Activated naive CD8-positive, alpha-beta T cell treated with anti-CD3 and anti-CD28 coated beads for 36 hours (primary cell): ENCODE data around the gene LGALS7. TPM values are rescaled to one million over a fixed set of nuclear protein-coding genes. Genes with fewer than 3 reads are reported as not detected.
A peak's percentile ranks its signal among the peaks of the same experiment; 100 is the strongest.

ENCODE experiments used
- DNase-seq: peaks from one replicate; pipeline ENCODE4 v3.0.0; 2021
- H3K27ac Mint-ChIP-seq: one replicate; pipeline ENCODE4 v1.8.0; 2022; ENCODE audit warnings: mild to moderate bottlenecking, moderate library complexity, mixed read lengths
- H3K27me3 Mint-ChIP-seq: one replicate; pipeline ENCODE4 v1.8.0; 2022; ENCODE audit warnings: mild to moderate bottlenecking, mixed read lengths
- H3K36me3 Mint-ChIP-seq: one replicate; pipeline ENCODE4 v1.8.0; 2021; ENCODE audit warnings: mild to moderate bottlenecking, mixed read lengths
- H3K4me1 Mint-ChIP-seq: one replicate; pipeline ENCODE4 v1.8.0; 2021; ENCODE audit warnings: mixed read lengths
- H3K4me3 Mint-ChIP-seq: one replicate; pipeline ENCODE4 v1.8.0; 2022; ENCODE audit warnings: mild to moderate bottlenecking, moderate library complexity, mixed read lengths
- H3K9me3 Mint-ChIP-seq: one replicate; pipeline ENCODE4 v1.8.0; 2022; ENCODE audit warnings: mixed read lengths
- total RNA-seq, 2 experiments: library from RNA; stranded (reverse); gene quantifications; one replicate each; pipeline ENCODE4 v1.2.3, GENCODE V29; 2021

The LGALS7 gene
- total RNA-seq, 2 experiments from 2014 or later, result not detected

DNA sequence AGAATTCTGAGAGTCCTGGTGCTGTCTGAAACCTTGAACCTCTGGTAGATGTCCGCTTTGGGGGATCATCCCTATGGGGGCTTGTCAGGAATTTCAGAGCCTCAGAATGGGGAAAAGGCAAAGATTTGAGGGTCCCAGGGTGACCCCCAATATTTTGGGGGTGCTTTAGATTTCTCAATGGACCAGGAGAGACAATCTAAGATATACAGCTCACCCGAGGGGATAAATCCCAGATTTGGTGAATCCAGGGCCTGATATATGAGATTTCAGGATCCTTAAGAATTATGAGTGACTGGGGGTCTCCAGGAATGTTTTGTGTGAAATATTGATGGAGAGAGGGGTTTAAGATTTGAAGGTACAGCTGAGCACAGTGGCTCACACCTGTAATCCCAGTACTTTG, 32.4 kb downstream of the LGALS7 start:
- peaks cover 14% of the 10 kb centered on the region for H3K4me1 Mint-ChIP-seq
- H3K4me3 Mint-ChIP-seq, result no peak overlapping the region
- H3K27me3 Mint-ChIP-seq, result peaks cover 9% of the 10 kb centered on the region
- no peak for DNase-seq
- no peaks in the 10 kb centered on the region for H3K9me3 Mint-ChIP-seq
- H3K27ac Mint-ChIP-seq, result no peak overlapping the region
- peaks cover 2% of the 10 kb centered on the region for H3K36me3 Mint-ChIP-seq

DNA sequence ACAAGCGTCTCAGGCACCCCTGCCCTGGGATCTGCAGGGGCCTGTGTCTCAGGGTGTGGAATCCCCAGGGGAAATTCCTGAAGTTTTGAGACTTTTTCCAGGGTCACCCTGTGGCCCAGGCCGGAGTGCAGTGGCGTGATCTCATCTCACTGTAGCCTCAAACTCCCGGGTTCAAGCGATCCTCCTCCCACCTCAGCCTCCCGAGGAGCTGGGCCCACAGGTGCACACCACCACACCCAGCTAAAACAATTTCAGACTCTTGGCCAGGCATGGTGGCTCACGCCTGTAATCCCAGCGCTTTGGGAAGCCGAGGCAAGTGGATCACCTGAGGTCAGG, 33.1 kb downstream of the LGALS7 start:
- peaks cover 14% of the 10 kb centered on the region for H3K4me1 Mint-ChIP-seq
- peaks cover 2% of the 10 kb centered on the region for H3K36me3 Mint-ChIP-seq
- no peak for DNase-seq
- H3K27ac Mint-ChIP-seq, result no peak overlapping the region
- peaks cover 9% of the 10 kb centered on the region for H3K27me3 Mint-ChIP-seq
- no peaks in the 10 kb centered on the region for H3K9me3 Mint-ChIP-seq
- no peak overlapping the region for H3K4me3 Mint-ChIP-seq

- no peak for DNase-seq
- Mint-ChIP-seq H3K9me3 (no peaks in the 10 kb centered on the region), H3K36me3 (peaks cover 2% of the 10 kb centered on the region), H3K27me3 (peaks cover 9% of the 10 kb centered on the region), H3K4me3 (no peak overlapping the region), H3K27ac (no peak overlapping the region), H3K4me1 (peaks cover 16% of the 10 kb centered on the region)
These were observed 33.7 kb downstream of the LGALS7 start for GRCh38 chr19:38739440-38740256.

DNA sequence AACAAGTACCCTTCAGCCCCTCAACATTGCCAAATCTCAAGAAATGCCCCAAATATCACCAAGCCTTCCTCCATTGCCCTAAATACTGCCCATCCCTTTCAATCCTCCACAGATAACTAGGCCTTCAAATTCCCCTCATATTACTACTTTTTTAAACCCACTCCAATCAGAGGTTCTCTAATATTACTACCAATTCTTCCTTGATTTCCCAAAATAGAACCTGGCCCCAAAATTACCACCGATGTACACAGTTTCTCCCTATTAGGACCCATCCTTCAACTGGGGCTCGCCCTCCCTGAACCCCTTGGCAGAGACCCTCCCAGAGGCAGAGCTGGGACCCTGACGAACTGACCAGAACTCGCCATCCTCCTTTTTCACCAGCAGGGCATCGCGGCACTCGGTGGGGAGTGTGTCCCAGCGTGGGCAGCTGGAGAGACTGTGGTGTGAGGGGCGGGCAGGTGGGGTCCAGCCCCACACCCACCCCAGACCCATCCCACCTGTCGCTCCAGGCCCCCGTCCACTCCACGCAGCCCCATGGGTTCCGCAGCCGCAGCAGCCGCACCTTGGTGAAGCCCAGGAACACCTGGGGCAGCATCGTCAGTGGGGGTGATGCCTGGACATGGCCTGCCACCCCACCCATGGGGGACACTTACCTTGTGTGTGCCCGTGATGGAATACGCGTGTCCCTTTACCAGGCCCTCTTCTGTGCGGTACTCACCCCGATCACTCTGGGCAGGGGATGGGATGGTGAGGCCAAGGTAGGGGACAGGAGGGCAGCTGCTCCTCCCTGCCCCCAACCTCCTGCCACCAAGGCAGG, 35.2 kb downstream of the LGALS7 start:
- peak overlapping the region; percentile 9 for H3K27ac Mint-ChIP-seq
- peaks cover 2% of the 10 kb centered on the region for H3K36me3 Mint-ChIP-seq
- H3K27me3 Mint-ChIP-seq, result peaks cover 9% of the 10 kb centered on the region
- no peaks in the 10 kb centered on the region for H3K9me3 Mint-ChIP-seq
- H3K4me3 Mint-ChIP-seq, result peak overlapping the region; percentile 69
- peaks cover 28% of the 10 kb centered on the region for H3K4me1 Mint-ChIP-seq
- no peak for DNase-seq

GRCh38 chr19:38737281-38737865, 35.9 kb downstream of the LGALS7 start:
- H3K36me3 Mint-ChIP-seq, result peaks cover 4% of the 10 kb centered on the region
- H3K4me3 Mint-ChIP-seq, result peak overlapping the region; percentile 69
- H3K4me1 Mint-ChIP-seq, result peaks cover 28% of the 10 kb centered on the region
- H3K9me3 Mint-ChIP-seq, result no peaks in the 10 kb centered on the region
- DNase-seq, result no peak
- peak overlapping the region; percentile 9 for H3K27ac Mint-ChIP-seq
- H3K27me3 Mint-ChIP-seq, result peaks cover 9% of the 10 kb centered on the region

DNA sequence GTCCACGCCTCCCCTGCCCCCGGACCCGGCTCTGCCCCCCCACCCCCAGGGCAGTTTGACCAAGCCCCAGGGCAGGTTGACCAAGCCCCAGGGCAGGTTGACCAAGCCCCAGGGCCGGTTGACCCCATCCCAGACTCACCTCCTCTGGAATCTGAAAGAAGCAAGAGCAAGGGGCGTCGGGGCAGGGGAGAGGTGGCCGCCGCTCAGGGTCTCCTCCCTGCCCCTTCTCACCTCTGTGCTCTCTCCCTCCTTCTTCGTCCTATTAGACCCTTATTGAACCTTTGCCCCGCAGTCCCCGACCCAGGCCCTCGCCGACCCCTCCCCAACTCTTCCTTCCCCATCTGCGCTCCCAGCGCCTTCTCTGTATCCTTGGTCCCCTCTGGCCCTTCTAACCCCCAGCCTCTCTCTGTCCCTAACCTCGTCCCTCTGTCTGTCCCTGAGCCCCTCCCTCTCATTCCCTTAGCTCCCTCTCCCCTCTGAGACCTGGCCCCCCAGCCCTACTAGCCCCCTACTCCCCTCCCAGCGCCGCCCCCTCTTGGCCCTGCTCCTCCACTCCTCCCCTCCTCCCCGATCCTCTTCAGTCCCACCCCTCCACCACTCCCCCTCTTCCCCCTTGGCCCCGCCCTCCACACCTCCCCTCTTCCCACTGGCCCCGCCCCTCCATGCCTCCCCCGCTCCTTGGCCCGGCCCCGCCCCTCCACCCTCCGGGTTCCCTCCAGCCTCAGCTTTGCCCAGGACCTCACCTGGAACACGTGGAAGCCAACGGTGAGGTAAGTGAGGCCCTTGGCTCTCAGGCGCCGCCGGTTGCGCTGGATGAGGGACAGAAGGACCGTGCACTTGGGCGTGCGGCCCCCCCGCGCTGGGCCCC, 36.7 kb downstream of the LGALS7 start:
- no peak overlapping the region for H3K27ac Mint-ChIP-seq
- H3K36me3 Mint-ChIP-seq, result peaks cover 4% of the 10 kb centered on the region
- H3K4me1 Mint-ChIP-seq, result peaks cover 28% of the 10 kb centered on the region
- H3K4me3 Mint-ChIP-seq, result peak overlapping the region; percentile 73
- H3K27me3 Mint-ChIP-seq, result peaks cover 9% of the 10 kb centered on the region
- DNase-seq, result peak; percentile 75
- H3K9me3 Mint-ChIP-seq, result no peaks in the 10 kb centered on the region

- H3K27me3 Mint-ChIP-seq, result peaks cover 9% of the 10 kb centered on the region
- no peaks in the 10 kb centered on the region for H3K9me3 Mint-ChIP-seq
- H3K27ac Mint-ChIP-seq, result no peak overlapping the region
- peaks cover 28% of the 10 kb centered on the region for H3K4me1 Mint-ChIP-seq
- peak; percentile 78 for DNase-seq
- peak overlapping the region; percentile 62 for H3K4me3 Mint-ChIP-seq
- H3K36me3 Mint-ChIP-seq, result peaks cover 4% of the 10 kb centered on the region
These were observed 37.3 kb downstream of the LGALS7 start for GRCh38 chr19:38736036-38736412.

GRCh38 chr19:38735257-38735686, 38.0 kb downstream of the LGALS7 start:
- H3K4me3 Mint-ChIP-seq, result peak overlapping the region; percentile 68
- DNase-seq, result peak; percentile 48
- peaks cover 4% of the 10 kb centered on the region for H3K36me3 Mint-ChIP-seq
- peaks cover 28% of the 10 kb centered on the region for H3K4me1 Mint-ChIP-seq
- peaks cover 9% of the 10 kb centered on the region for H3K27me3 Mint-ChIP-seq
- H3K9me3 Mint-ChIP-seq, result no peaks in the 10 kb centered on the region
- H3K27ac Mint-ChIP-seq, result peak overlapping the region; percentile 44

DNA sequence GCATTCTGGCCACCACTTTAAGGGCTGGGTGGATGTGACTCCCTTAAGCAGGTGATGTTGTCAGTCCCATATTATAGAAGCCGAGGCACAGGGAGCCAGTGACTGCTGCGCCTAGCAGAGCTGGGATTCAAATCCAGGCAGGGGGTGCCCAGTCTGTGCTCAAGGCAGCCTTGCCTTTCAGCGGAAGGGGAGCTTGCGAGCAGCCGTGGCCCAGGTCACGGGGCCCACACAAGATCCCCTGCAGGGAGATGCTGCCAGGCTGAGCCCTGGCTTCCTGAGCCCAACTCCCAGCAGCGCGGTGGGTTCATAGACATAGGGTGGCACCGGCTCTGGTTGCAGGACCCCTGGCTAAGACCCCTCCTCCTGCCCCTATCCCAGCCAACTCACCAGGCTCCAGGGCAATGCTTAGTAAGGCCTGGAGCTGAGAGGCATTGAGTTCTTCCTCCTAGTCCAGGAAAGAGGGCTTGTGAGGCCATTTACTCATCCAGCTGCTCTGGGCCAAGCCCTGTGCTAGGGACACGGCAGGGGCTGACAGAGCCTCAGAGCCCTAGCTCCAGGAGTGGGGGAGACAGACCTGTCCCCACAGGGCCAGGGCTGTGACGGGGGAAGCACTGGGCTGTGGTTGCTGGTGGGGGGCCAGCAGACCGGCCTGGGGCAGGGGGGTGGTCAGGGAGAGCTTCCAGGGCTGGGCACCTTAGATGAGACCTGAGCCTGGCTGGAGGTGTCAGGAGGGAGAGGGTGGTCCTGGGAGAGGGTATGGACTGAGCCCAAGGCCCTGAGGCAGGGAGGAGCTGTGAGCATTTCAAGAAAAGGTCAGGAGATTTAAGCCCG, 38.7 kb downstream of the LGALS7 start:
- H3K27me3 Mint-ChIP-seq, result peaks cover 9% of the 10 kb centered on the region
- H3K9me3 Mint-ChIP-seq, result no peaks in the 10 kb centered on the region
- peak; percentile 38 for DNase-seq
- H3K36me3 Mint-ChIP-seq, result peaks cover 4% of the 10 kb centered on the region
- peak overlapping the region; percentile 54 for H3K27ac Mint-ChIP-seq
- H3K4me1 Mint-ChIP-seq, result peaks cover 30% of the 10 kb centered on the region
- H3K4me3 Mint-ChIP-seq, result peak overlapping the region; percentile 68

DNA sequence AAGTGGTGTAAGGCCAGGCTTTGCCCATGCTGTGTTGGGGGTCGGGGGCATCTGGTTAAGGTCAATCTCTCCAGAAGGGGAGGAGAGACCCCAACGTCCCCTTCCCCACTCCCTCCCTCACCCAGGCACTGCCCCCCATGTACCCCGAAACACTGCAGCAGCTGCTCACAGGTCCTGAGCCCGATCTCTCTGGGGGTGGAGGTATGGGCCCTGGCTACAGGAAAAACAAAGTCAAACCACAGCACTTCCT, 39.2 kb downstream of the LGALS7 start:
- peaks cover 29% of the 10 kb centered on the region for H3K4me1 Mint-ChIP-seq
- H3K27me3 Mint-ChIP-seq, result peaks cover 9% of the 10 kb centered on the region
- H3K4me3 Mint-ChIP-seq, result no peak overlapping the region
- peak overlapping the region; percentile 54 for H3K27ac Mint-ChIP-seq
- no peaks in the 10 kb centered on the region for H3K9me3 Mint-ChIP-seq
- DNase-seq, result no peak
- H3K36me3 Mint-ChIP-seq, result peaks cover 6% of the 10 kb centered on the region

DNA sequence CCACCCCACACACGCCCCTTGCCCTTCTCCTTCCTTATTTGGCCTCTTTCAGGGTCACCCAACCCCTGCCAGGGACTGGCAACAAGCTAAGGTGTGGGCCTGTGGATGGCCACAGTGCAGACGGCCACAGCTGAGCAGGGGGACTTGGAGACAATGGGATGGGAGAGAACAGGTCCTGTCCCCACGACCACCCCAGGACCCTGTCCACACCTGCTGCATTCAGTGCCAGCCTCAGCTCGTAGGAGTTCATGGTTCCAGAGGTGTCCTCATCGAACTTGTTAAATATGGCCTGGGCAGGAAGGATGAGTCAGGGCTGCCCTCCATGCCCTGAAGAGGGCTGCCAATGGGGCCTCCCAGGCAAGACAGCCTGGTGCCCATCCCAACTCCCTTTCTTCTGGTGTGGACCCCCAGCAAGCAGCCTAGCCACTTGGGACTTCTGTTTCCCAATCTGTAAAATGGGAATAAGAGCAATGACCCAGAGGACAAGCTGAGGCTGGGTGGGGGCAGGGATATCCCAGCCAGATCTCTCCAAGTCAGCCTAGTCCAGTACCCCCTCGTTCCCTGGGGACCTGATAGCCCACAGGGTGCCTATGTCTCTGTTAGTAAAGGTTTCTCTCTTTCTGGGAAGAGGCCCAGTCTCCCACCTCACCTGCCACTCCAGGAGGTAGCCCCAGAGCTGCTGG, 39.7 kb downstream of the LGALS7 start:
- H3K27me3 Mint-ChIP-seq, result peaks cover 9% of the 10 kb centered on the region
- H3K4me1 Mint-ChIP-seq, result peaks cover 27% of the 10 kb centered on the region
- H3K27ac Mint-ChIP-seq, result peak overlapping the region; percentile 54
- H3K4me3 Mint-ChIP-seq, result no peak overlapping the region
- no peaks in the 10 kb centered on the region for H3K9me3 Mint-ChIP-seq
- no peak for DNase-seq
- peaks cover 4% of the 10 kb centered on the region for H3K36me3 Mint-ChIP-seq

- Mint-ChIP-seq H3K27ac (no peak overlapping the region), H3K27me3 (peaks cover 9% of the 10 kb centered on the region), H3K9me3 (no peaks in the 10 kb centered on the region), H3K36me3 (peaks cover 4% of the 10 kb centered on the region), H3K4me3 (no peak overlapping the region), H3K4me1 (peaks cover 27% of the 10 kb centered on the region)
- DNase-seq, result no peak
These were observed 40.1 kb downstream of the LGALS7 start for GRCh38 chr19:38733241-38733492.

DNA sequence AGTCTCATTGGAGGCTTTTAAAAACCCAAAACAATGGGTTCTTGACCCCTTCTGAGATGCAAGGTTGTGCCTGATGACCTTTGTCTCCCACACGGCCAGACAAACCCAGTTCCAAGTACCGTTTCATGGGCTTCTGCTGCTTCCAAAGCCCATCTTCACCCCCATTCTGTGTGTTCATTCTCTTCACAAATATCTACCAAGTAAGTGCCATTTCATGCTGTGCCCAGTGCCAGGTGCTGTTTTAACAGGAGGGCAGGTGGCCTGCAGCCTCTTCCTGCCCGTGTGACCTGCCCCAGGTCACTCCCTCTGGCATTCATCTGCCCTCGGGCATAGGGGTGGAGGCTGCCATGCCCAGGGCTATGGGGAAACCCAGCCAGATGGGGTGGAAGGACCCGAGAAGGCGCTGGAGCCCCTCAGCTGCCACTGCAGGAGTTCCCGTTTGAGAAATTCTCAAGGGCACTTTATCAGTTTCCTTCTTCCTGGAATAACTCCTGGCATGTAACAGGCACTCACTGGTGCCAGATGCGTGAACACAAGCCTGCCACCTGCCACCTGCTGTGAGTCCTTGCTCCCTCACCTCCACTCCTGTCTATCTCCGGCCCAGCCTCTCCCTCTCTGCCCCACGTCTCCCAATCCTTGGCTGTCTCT, 41.5 kb downstream of the LGALS7 start:
- H3K9me3 Mint-ChIP-seq, result no peaks in the 10 kb centered on the region
- no peak for DNase-seq
- H3K27ac Mint-ChIP-seq, result no peak overlapping the region
- H3K27me3 Mint-ChIP-seq, result peaks cover 4% of the 10 kb centered on the region
- H3K4me3 Mint-ChIP-seq, result peak overlapping the region; percentile 15
- H3K4me1 Mint-ChIP-seq, result peaks cover 23% of the 10 kb centered on the region
- peaks cover 4% of the 10 kb centered on the region for H3K36me3 Mint-ChIP-seq
